Measurements from ENCODE around the gene AS3MT.

DNA sequence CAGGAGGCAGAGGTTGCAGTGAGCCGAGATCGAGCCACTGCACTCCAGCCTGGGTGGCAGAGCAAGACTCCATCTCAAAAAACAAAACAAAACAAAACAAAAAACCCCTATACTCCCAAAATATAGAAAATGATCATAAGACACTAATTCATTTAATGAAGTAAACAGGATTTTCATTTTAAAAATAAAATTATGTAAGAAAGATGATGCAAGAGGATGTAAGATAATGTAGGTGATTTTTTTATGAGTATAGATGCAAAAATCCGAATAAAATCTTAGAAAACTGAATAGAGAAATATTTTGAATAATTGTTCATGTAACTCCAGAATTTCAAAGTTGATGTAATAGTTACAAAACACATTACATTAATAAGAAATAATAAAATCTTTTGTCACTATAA is 3.6 kb upstream of the AS3MT start:
- TF ChIP-seq, protein P1, sequence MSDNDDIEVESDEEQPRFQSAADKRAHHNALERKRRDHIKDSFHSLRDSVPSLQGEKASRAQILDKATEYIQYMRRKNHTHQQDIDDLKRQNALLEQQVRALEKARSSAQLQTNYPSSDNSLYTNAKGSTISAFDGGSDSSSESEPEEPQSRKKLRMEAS (IDR thresholded peaks at IDR 0.05), result no peak
- no peak for TF ChIP-seq POLR2A (IDR thresholded peaks at IDR 0.05; ENCODE audit: control extremely low read depth in 1 of 2, low read depth in 2 of 2, low read length in 2 of 2)
- TF ChIP-seq POLR2AphosphoS5 (IDR thresholded peaks at IDR 0.05; ENCODE audit: low read depth, low read length), result no peak
- no peak; the same call in 1 of the 2 replicates for TF ChIP-seq CEBPB (IDR thresholded peaks at IDR 0.05; ENCODE audit: low read depth, low read length)
- no peak for TF ChIP-seq NRF1 (IDR thresholded peaks at IDR 0.05; ENCODE audit: low read depth, low read length)
- TF ChIP-seq, protein P2, sequence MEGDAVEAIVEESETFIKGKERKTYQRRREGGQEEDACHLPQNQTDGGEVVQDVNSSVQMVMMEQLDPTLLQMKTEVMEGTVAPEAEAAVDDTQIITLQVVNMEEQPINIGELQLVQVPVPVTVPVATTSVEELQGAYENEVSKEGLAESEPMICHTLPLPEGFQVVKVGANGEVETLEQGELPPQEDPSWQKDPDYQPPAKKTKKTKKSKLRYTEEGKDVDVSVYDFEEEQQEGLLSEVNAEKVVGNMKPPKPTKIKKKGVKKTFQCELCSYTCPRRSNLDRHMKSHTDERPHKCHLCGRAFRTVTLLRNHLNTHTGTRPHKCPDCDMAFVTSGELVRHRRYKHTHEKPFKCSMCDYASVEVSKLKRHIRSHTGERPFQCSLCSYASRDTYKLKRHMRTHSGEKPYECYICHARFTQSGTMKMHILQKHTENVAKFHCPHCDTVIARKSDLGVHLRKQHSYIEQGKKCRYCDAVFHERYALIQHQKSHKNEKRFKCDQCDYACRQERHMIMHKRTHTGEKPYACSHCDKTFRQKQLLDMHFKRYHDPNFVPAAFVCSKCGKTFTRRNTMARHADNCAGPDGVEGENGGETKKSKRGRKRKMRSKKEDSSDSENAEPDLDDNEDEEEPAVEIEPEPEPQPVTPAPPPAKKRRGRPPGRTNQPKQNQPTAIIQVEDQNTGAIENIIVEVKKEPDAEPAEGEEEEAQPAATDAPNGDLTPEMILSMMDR (IDR thresholded peaks at IDR 0.05; ENCODE audit: control extremely low read depth in 1 of 3, insufficient read depth in 1 of 3, low read depth in 1 of 3, low read length in 3 of 3), result no peak
- TF ChIP-seq SRF (IDR thresholded peaks at IDR 0.05; ENCODE audit: low read depth, low read length), result no peak
- TF ChIP-seq YY1 (IDR thresholded peaks at IDR 0.05; ENCODE audit: low read depth, low read length), result no peak
- TF ChIP-seq, protein P3, sequence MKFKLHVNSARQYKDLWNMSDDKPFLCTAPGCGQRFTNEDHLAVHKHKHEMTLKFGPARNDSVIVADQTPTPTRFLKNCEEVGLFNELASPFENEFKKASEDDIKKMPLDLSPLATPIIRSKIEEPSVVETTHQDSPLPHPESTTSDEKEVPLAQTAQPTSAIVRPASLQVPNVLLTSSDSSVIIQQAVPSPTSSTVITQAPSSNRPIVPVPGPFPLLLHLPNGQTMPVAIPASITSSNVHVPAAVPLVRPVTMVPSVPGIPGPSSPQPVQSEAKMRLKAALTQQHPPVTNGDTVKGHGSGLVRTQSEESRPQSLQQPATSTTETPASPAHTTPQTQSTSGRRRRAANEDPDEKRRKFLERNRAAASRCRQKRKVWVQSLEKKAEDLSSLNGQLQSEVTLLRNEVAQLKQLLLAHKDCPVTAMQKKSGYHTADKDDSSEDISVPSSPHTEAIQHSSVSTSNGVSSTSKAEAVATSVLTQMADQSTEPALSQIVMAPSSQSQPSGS (IDR thresholded peaks at IDR 0.05; ENCODE audit: low read length), result no peak
- TF ChIP-seq SIN3A (conservative IDR thresholded peaks at IDR 0.05 in 1 of 2, IDR thresholded peaks at IDR 0.05 in 1 of 2; ENCODE audit: low read depth in 1 of 2, low read length in 2 of 2), result no peak

All from H1 (cell line).